HG02973 (cell line): ENCODE data around the gene PPP1R9B.

ENCODE experiments used
- ATAC-seq: cut with Tn5 transposase; IDR thresholded peaks from one replicate; pipeline ENCODE4 v1.9.1; 2021; ENCODE audit warnings: moderate library complexity; ENCODE audit not compliant: unreplicated experiment

PPP1R9B gene

GRCh38 chr17:50157891-50158290 lies 7.4 kb upstream of the PPP1R9B start:
- ATAC-seq = no peak

GRCh38 chr17:50155115-50155819 lies 4.8 kb upstream of the PPP1R9B start:
- no peak for ATAC-seq

GRCh38 chr17:50154604-50155003 lies 4.1 kb upstream of the PPP1R9B start:
- no peak for ATAC-seq

DNA sequence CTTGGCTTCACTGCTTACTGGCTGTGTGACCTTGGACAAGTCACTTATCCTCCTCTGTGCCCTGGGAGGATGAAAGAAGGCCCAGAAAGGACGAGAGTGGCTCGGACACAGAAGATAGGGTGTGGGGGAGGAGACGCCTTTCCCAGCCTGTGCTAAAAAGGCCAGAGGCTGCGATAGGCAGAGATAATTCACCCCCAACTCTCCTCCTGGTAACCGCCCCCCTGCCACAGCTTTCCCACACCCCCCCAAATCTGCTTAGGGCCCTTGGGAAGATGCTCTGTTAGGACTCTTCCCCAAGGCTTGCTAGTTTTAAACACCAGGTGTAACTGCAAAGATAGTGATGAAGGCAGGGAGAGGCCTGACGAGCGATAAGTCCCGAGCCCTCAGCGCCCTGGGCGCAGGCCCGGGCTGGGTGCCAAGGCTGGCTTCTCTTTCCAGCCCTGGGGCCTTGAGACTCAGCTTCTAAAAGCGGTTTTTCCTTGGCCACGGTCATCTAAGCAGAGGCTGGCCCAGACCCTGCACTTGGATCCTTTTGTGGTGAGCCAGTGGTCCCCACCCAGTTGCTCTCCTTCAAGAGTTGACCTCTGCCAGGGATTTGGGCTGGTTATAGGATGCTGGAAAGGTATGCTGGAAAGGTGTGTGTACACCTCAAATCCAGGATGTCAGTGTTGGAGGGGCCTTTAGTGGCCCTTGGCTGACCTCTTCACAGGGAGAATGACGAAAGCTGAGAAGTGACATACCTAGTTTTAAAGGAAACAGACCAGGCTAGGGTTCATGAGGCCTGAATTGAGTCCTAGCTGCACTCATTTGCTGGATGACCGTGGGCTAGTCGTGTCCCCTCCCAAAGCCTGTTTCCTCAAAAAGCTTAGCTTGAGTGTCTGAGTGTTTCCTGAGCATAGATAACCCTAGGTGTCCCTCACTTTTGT lies 3.4 kb upstream of the PPP1R9B start:
- no peak for ATAC-seq

- ATAC-seq = no peak
These were observed 2.3 kb upstream of the PPP1R9B start for GRCh38 chr17:50152736-50153135.

DNA sequence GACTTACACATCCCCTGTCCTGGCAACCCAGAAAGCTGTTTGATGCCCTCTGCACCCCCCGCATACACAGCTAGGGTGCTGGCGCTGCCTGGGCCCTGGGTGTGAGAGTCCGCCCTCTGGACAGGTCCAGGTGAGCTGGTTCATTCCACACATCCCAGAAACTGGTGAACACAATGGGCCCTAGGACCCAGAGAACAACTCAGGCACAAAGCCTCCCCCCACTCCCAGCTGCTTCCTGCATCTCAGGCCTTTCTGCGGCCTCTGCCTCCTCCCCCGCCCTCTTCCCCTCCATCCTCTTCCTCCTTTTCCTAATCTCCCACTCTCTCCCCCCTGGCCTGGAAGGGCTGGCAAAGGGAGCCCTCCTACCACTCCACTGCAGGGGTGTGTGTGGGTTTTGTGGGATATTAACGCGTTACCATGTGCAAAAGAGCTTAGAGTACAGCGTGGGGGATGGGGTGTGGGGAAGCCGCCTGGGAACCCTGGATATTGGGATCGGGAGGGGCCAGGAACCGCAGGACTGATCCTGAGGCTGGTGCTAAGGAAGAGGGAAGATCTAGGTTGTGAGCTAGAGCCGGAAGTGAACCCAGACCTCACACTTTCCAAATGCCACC lies 1.6 kb upstream of the PPP1R9B start:
- no peak for ATAC-seq

- ATAC-seq = peak; percentile 45
These were observed 812 bp upstream of the PPP1R9B start for GRCh38 chr17:50151041-50151936.

GRCh38 chr17:50149417-50150353 lies 792 bp downstream of the PPP1R9B start:
- ATAC-seq = no peak

- ATAC-seq = no peak
These were observed 1.4 kb downstream of the PPP1R9B start for GRCh38 chr17:50149091-50149416.

DNA sequence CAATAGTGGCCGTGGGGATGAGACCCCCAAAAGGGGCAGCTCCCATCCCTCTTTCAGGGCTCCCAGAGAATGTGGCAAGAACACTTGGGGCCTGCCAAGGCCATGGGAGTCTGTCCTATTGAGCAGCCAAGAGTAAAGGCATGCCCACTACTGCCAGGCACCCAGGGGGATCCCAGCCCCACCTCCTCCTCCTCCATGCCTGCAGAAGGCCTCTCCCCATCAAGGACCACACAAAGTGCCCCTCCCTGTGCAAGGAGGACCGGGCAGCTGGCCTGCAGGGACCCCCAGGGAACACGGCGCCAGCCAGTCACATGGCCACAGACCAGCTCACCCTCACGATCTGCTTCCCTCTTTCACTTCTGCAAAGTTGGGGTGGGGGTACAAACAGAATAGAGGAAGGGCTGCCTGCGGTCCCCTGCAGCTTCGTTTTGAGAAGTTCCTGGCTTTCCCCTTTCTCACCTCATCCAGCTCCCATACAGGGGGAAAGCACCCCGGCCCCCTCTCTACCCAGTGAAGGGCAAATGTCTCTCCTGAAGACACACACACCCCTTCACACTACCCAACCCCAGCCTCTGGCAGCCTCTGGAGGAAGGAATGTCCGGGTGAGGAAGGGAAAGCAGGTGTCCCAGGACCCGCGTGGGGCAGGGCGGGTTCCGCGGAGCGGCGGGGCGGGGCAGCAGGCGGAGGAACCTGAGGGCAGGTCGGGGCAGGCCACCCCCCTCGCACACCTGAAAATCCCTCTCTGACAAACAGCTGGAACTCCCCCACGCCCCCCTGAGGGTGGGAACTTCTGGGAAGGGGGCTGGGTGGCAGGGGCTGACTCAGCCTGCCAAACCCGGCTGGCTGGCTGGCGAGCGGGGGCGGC lies 2.0 kb downstream of the PPP1R9B start:
- peak; percentile 34 for ATAC-seq

GRCh38 chr17:50147841-50148225 lies 2.6 kb downstream of the PPP1R9B start:
- no peak for ATAC-seq

DNA sequence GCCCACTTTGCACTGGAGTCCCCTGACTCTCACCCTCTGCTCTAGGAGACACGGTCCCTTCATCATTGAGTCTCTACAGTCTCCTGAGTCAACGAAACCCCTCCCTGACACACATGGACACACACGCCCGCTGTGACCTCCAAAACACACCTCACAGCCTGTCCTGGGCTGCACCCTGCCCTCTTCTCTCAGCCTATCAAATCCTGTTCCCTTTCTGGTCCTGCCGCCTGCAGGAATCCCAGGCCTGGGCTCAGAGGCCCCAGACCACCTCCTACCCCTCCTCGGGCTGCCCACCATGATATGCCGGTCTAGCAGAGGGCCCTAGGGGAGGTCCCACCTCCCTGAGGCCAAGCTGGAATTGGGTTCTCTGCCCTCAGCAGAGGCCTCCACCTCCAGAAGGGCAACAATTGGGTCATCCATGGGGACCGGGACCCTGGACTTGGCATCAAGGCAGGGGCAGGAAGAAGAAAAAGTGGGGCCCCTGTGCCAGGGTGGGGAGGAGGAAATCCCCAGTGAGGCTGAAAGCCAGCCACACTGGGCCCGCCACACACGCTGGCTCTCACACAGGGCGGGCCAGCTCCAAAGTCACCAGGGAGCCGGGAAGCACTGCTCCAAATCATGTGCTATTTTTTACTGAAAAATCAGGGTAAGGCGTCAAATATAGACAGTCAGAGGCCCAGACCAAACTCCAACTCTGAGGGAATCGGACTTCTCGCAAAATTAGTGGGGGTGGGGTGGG lies 3.4 kb downstream of the PPP1R9B start:
- no peak for ATAC-seq

- ATAC-seq = no peak
These were observed 4.1 kb downstream of the PPP1R9B start for GRCh38 chr17:50146230-50146926.

DNA sequence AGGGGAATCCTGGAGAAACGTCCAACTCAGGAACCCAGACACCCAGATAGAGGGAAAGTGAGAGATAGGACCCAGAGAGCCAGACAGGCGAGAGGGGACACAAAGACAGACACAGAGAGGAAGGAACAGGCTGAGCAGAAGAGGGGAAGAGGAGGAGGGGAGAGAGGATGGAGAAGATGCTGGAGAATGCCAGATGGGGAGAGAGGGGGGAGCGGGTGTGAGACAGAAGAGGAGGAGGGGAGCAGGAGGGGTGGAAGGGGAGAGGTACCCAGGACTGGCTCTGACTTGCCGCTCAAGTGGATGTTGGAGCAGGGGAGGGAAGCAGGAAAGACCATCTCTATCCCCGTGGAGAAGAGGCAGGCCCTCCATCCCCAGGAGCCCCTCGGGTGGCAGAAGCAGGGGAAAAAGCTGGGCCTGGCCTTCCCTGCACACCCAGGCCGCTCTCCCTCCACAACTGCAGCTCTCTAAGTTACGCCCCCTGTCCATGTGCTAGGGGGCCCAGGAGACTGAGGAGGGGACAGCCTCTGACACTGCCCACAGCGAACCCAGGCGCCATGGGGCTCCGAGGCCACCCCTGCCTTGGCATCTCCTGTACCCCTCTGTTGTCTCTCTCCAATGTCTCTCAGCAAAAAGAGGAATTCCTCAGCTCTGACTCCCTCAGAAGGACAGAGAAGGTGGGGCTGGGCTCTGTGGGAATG lies 4.8 kb downstream of the PPP1R9B start:
- no peak for ATAC-seq

GRCh38 chr17:50144845-50145531 lies 5.5 kb downstream of the PPP1R9B start:
- ATAC-seq = no peak

DNA sequence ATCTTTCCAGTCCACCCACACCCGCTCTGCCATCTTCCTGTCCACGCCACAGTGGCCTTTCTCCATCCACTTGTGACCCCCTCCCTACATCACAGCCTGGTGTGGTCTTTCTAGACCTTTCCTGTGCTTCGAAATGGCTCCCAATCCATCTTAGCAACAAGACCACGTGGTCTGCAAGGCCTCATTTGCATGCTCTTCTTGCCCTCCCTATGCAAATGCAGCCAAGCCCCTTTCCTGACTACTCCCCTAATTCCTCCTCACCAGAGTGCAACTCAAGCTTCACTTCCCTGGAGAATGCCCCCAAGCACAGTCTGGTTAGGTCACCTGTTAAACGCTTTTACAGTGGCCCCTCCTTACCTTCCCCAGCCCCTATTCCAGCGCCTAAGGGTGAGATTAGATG lies 6.1 kb downstream of the PPP1R9B start:
- no peak for ATAC-seq
